Skeletal muscle cell (primary cell): ENCODE measurements around the gene TAPBPL.
"Not testable (repeated sequence)": the region's sequence is repeated elsewhere in the genome, so short reads cannot be mapped to it uniquely, and the experiment has no call there.

Experiments used
- DNase-seq: peaks from one replicate; pipeline ENCODE4 v3.0.0-alpha.2; 2010; ENCODE audit warnings: low read depth
- H3K4me3 ChIP-seq: 2 replicates; pipeline ENCODE4 v1.5.1; 2011; ENCODE audit warnings: low read depth, mild to moderate bottlenecking, control low read depth, low read length, moderate library complexity

The TAPBPL gene

GRCh38 chr12:6460751-6461371, 9.0 kb downstream of the TAPBPL start:
- no peak for DNase-seq
- H3K4me3 ChIP-seq = no peak overlapping the region

- no peak overlapping the region for H3K4me3 ChIP-seq
- no peak for DNase-seq
These were observed 9.8 kb downstream of the TAPBPL start for GRCh38 chr12:6461401-6462233.

- H3K4me3 ChIP-seq = no peak overlapping the region
- no peak for DNase-seq
These were observed 10.6 kb downstream of the TAPBPL start for GRCh38 chr12:6462234-6462995.

- no peak for DNase-seq
- no peak overlapping the region for H3K4me3 ChIP-seq
These were observed 11.4 kb downstream of the TAPBPL start for GRCh38 chr12:6463216-6463615.

GRCh38 chr12:6463858-6464257, 12.0 kb downstream of the TAPBPL start:
- no peak for DNase-seq
- no peak overlapping the region for H3K4me3 ChIP-seq

- H3K4me3 ChIP-seq = no peak overlapping the region
- DNase-seq = no peak
These were observed 12.7 kb downstream of the TAPBPL start for GRCh38 chr12:6464531-6464930.

- H3K4me3 ChIP-seq = no peak overlapping the region
- DNase-seq = no peak
These were observed 13.8 kb downstream of the TAPBPL start for GRCh38 chr12:6465467-6466183.

GRCh38 chr12:6466184-6466573, 14.3 kb downstream of the TAPBPL start:
- H3K4me3 ChIP-seq = no peak overlapping the region
- no peak for DNase-seq

GRCh38 chr12:6466751-6467150, 14.9 kb downstream of the TAPBPL start:
- H3K4me3 ChIP-seq = not testable (repeated sequence)

GRCh38 chr12:6467571-6468282, 15.9 kb downstream of the TAPBPL start:
- DNase-seq, H3K4me3 ChIP-seq: not testable (repeated sequence)

More at GRCh38 chr12:6466751-6467150, 14.9 kb downstream of the TAPBPL start:
- DNase-seq = not testable (repeated sequence)

GRCh38 chr12:6468283-6468575, 16.4 kb downstream of the TAPBPL start:
- no peak for DNase-seq
- H3K4me3 ChIP-seq = no peak overlapping the region

GRCh38 chr12:6469092-6469491, 17.2 kb downstream of the TAPBPL start:
- no peak for DNase-seq
- no peak overlapping the region for H3K4me3 ChIP-seq

- H3K4me3 ChIP-seq = peak overlapping the region; percentile 74
- no peak for DNase-seq
These were observed 17.9 kb downstream of the TAPBPL start for GRCh38 chr12:6469609-6470374.

GRCh38 chr12:6470375-6471163, 18.7 kb downstream of the TAPBPL start, which contains the start of gene VAMP1:
Gene VAMP1, minus strand, starts transcription at chr12:6470677. Its CDS starts 146 bp downstream, at chr12:6470531.
- peak within 1 kb of the TSS; percentile 74 for H3K4me3 ChIP-seq
- peak; percentile 89 for DNase-seq

GRCh38 chr12:6471989-6472360, 20.1 kb downstream of the TAPBPL start:
- no peak for DNase-seq
- H3K4me3 ChIP-seq = no peak overlapping the region

- no peak for DNase-seq
- no peak overlapping the region for H3K4me3 ChIP-seq
These were observed 20.6 kb downstream of the TAPBPL start for GRCh38 chr12:6472491-6472890.

- DNase-seq, H3K4me3 ChIP-seq: not testable (repeated sequence)
These were observed 23.6 kb downstream of the TAPBPL start for GRCh38 chr12:6475233-6475975.
